ENCODE measurements around the gene GOLGA8T.
"Not testable (repeated sequence)": the region's sequence is repeated elsewhere in the genome, so short reads cannot be mapped to it uniquely, and the experiment has no call there.

Gene GOLGA8T

GRCh38 chr15:30192119-30192745 lies 57.4 kb downstream of the GOLGA8T start:
- DNase-seq, result not testable (repeated sequence)

- not testable (repeated sequence) for DNase-seq
These were observed 58.0 kb downstream of the GOLGA8T start for GRCh38 chr15:30192892-30193291.

All from central memory CD4-positive, alpha-beta T cell (primary cell).